ENCODE measurements around the gene IGFN1. TPM values are rescaled to one million over a fixed set of nuclear protein-coding genes. Genes with fewer than 3 reads are reported as not detected.

The IGFN1 gene
- total and polyA plus RNA-seq, 2 of the 8 experiments (the other 6 are each of a cell fraction or from before 2014, with no cell fraction given) = not detected

DNA sequence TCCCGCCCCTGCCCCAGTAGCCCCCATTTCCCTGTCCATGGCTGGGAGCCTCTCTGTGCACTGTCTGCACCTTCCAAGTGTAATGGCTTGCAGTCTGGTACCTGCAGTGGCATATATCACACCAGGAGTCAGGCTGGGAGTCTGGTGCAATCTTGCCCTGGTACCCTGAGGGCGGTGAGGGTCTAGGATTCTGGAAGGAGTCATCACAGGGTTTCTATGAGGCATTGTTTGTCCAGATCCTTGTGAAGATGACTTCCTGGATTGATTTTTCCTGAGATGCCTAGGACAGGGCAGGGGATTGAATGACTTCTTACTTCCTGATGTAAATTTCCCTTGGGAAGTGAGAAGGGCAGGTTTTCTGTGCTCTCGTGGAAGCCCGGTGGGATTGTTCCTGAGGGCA, 86.8 kb downstream of the IGFN1 start:
- H3K23ac ChIP-seq (ENCODE audit: insufficient read length) = no peak overlapping the region
- H2BK5ac ChIP-seq (ENCODE audit: low read depth, low read length) = no peak overlapping the region
- H3K27me3 ChIP-seq (replicated peaks in 1 of 4; ENCODE audit: control insufficient read depth in 3 of 4, extremely low read depth in 1 of 4, insufficient read depth in 3 of 4, low read length in 3 of 4) = peaks cover 0 to 9% (median 6%) of the 10 kb centered on the region in 4 experiments; a peak in 5 of 7 replicates
- H2BK20ac ChIP-seq (ENCODE audit: low read length) = no peak overlapping the region
- no peak overlapping the region; the same call in 1 of the 2 replicates for H4K8ac ChIP-seq (ENCODE audit: extremely low read depth, insufficient read depth, low read length)
- peaks cover 0 to 4% (median 0%) of the 10 kb centered on the region in 4 experiments; a peak in 2 of 7 replicates for H3K4me1 ChIP-seq (replicated peaks in 1 of 4; ENCODE audit: control insufficient read depth in 3 of 4, insufficient read depth in 4 of 4, low read length in 3 of 4)
- no peak overlapping the region for H4K5ac ChIP-seq (ENCODE audit: insufficient read length, low read depth, low read length)
- H2BK120ac ChIP-seq (replicated peaks; ENCODE audit: low read depth, low read length) = no peak overlapping the region
- H3K36me3 ChIP-seq (ENCODE audit: control insufficient read depth in 2 of 4, insufficient read depth in 4 of 4, low read length in 3 of 4) = no peaks in the 10 kb centered on the region
- H3K4me3 ChIP-seq (ENCODE audit: extremely low read depth in 1 of 4, insufficient read depth in 2 of 4, low read depth in 3 of 4, low read length in 4 of 4) = no peak overlapping the region
- WGBS, 2 experiments (ENCODE audit: extremely low coverage in 1 of 2, insufficient coverage in 1 of 2, insufficient read length in 1 of 2, insufficient replicate concordance in 2 of 2, low coverage in 1 of 2, low lambda C conversion rate in 2 of 2, missing lambda C conversion rate in 1 of 2) = 86% methylated on average over 4 of the region's 4 CpGs; no CpG with 5 or more reads in 1 of the 2 experiments
- ChIA-PET CTCF (ENCODE audit: partially characterized antibody) (interaction anchor here (3.3 to 3.9 kb wide), 3 partner anchors 18 to 71 kb away, joined by 11 to 21 read pairs (median 15); no protein-coding TSS in a partner anchor), POLR2A (ENCODE audit: partially characterized antibody) (no interaction called here)
- no peak overlapping the region for H3K18ac ChIP-seq (ENCODE audit: extremely low read depth, low read length)
- peak overlapping the region; percentile 61; the same call in 1 of the 2 replicates for H2BK15ac ChIP-seq (ENCODE audit: low read length)
- H4K91ac ChIP-seq (replicated peaks; ENCODE audit: insufficient read length, low read length) = no peak overlapping the region
- H3K4ac ChIP-seq (replicated peaks; ENCODE audit: insufficient read length, low read depth, low read length) = no peak overlapping the region
- FAIRE-seq (no peak), DNase-seq (ENCODE audit: low read depth in 1 of 2, low spot score in 2 of 2) (no peak)
- H3K14ac ChIP-seq (ENCODE audit: insufficient read length) = no peak overlapping the region
- no peaks in the 10 kb centered on the region for H4K20me1 ChIP-seq (replicated peaks in 1 of 2; ENCODE audit: control insufficient read depth in 1 of 2, insufficient read depth in 2 of 2, low read length in 2 of 2)
- no peak overlapping the region for H2AK5ac ChIP-seq (ENCODE audit: low read depth, low read length)
- no peaks in the 10 kb centered on the region for H3K79me1 ChIP-seq (ENCODE audit: low read depth, low read length)
- no peaks in the 10 kb centered on the region for H3K23me2 ChIP-seq (ENCODE audit: low read depth, low read length)
- TF ChIP-seq CTBP2 (IDR thresholded peaks at IDR 0.05; ENCODE audit: borderline replicate concordance, insufficient read depth, insufficient read length, low read length) = no peak
- no peak for TF ChIP-seq JUN (IDR thresholded peaks at IDR 0.05; ENCODE audit: low read depth, low read length)
- no peak for TF ChIP-seq EGR1 (IDR thresholded peaks at IDR 0.05; ENCODE audit: borderline replicate concordance, low read depth, low read length)
- TF ChIP-seq HDAC2 (IDR thresholded peaks at IDR 0.05; ENCODE audit: borderline replicate concordance in 1 of 2, low read depth in 2 of 2, low read length in 2 of 2) = no peak
- no peak for TF ChIP-seq RNF2 (IDR thresholded peaks at IDR 0.05; ENCODE audit: borderline replicate concordance, low read depth, low read length, missing control alignments, poor library complexity, severe bottlenecking)
- no peak for TF ChIP-seq CEBPB (IDR thresholded peaks at IDR 0.05; ENCODE audit: low read depth, low read length)
- no peak overlapping the region for H3K27ac ChIP-seq (ENCODE audit: low read depth, low read length)
- H3K56ac ChIP-seq (replicated peaks; ENCODE audit: insufficient read length, low read depth, low read length) = no peak overlapping the region
- no peaks in the 10 kb centered on the region for H3K79me2 ChIP-seq (ENCODE audit: control insufficient read depth in 1 of 2, insufficient read depth in 2 of 2, low read length in 2 of 2)
- no peak overlapping the region for H2BK12ac ChIP-seq (ENCODE audit: low read depth, low read length)
- no peak overlapping the region for H3K4me2 ChIP-seq (ENCODE audit: insufficient read depth in 1 of 2, low read depth in 2 of 2, low read length in 2 of 2)
- H2AFZ ChIP-seq (ENCODE audit: low read length) = no peak overlapping the region
- no peak overlapping the region for H3K9ac ChIP-seq (replicated peaks in 1 of 4; ENCODE audit: extremely low read depth in 1 of 4, low read depth in 3 of 4, low read length in 3 of 4)
- H3K9me3 ChIP-seq (ENCODE audit: insufficient read depth in 2 of 2, low read depth in 1 of 2, low read length in 1 of 2) = no peaks in the 10 kb centered on the region

All from H1 (cell line).